Measurements from ENCODE around the gene ARHGAP1.

GRCh38 chr11:46738887-46739286 lies 38.5 kb upstream of the ARHGAP1 start:
- TF ChIP-seq POLR2A (IDR thresholded peaks at IDR 0.05; ENCODE audit: low read depth, low read length), result no peak; the same call in 1 of the 2 replicates
- no peak for TF ChIP-seq TAF1 (IDR thresholded peaks at IDR 0.05; ENCODE audit: low read depth, low read length)

Measured in GM12891 (cell line).